Putamen (tissue), 1 donor: ENCODE data around the gene HSFX3.
"Not testable (repeated sequence)": the region's sequence is repeated elsewhere in the genome, so short reads cannot be mapped to it uniquely, and the experiment has no call there.

Experiments used
- DNase-seq: peaks from one replicate; pipeline ENCODE4 v3.0.0-alpha.2; 2016; ENCODE audit warnings: low spot score

HSFX3 gene

GRCh38 chrX:149545545-149546543, 3.9 kb downstream of the HSFX3 start:
- DNase-seq = not testable (repeated sequence)

GRCh38 chrX:149541521-149542047, 8.1 kb downstream of the HSFX3 start:
- DNase-seq = no peak

GRCh38 chrX:149540621-149541520, 8.9 kb downstream of the HSFX3 start, which contains the start of gene EOLA1:
Gene EOLA1, plus strand, starts transcription at chrX:149541012. Its CDS starts 4,619 bp downstream, at chrX:149545631.
- DNase-seq = peak; percentile 89

DNA sequence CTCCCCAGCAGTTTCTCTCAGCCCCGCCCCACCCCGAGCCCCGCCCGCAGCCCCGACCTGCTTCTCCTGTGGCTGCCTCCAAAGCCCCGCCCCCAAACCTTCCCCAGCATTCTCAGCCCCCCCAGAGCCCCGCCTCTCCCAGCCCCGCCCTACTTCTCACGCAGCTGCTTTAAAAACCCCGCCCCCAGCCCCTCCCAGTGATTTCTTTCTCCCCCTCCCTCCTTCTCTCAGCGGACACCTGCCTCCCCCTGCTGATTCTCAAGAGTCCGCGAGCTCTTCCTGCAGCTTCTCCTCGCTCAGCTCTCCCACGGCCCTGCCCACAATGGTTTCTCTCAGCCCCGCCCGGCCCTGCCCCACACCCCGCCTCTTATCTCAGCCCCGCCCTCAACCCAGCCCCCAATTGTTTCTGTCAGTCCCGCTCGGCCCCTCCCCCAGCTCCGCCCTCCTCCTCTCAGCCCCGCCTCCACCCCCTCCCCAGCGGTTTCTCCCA, 9.5 kb downstream of the HSFX3 start:
- DNase-seq = peak; percentile 92

GRCh38 chrX:149539283-149540130, 10.2 kb downstream of the HSFX3 start:
- DNase-seq = peak; percentile 86

DNA sequence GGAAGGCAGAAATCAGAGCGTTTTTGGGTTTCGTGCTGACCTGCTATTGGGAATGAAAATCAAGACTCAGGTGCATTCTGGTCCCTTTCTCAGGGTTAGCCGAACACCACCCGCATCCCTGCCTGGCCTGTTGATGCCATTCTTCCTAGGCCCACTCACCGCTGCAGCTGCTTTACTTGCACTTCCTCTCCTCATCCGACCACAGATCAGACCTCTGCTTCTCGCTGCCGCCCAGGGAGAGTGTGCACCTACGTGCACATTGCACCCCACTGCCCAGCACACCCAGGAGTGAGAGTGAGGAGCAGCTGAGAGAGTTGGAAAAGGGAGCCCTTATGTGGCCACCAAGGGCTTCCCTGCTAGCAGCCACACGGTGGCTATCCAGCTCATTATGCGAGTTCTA, 12.2 kb downstream of the HSFX3 start:
- DNase-seq = not testable (repeated sequence)

GRCh38 chrX:149534926-149535602, 14.7 kb downstream of the HSFX3 start:
- not testable (repeated sequence) for DNase-seq

GRCh38 chrX:149533999-149534398, 15.7 kb downstream of the HSFX3 start:
- not testable (repeated sequence) for DNase-seq

DNA sequence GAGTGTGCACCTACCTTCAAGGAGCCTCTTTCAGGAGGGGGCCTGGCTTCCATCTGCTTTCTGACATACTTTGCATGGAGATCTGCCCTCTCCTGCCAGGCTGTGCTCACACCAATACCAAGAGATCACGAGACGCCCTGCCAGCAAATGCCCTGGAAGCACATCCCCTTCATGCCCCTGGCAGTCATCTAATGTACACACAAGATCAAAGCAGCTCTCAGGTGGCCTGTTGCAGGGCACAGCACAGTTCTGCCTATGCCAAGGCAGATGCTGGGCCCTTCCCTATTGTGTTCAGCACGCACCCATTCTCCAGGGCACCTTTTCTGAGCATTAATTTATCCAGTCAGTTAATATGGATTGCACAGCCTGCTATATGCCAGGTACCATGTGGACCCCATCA, 16.9 kb downstream of the HSFX3 start:
- not testable (repeated sequence) for DNase-seq

DNA sequence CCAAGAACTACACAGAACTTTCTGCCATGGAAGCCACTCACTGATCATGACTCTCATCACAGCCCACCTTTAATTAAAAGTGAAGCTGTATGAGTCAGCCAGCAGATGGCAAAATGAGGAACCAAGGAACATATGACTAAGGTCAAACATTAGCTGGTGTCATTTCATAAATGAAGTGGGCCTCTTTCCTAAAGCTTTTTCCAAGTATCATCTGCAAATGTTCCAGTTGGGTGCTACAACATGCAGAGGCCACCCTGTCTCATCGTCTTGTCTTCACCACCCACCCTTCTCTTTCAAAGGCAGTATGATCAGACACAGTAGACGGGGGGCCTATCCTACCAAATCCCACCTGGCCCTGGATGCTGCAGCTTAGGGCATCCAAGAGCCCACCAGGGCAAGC, 18.1 kb downstream of the HSFX3 start:
- DNase-seq = no peak

- DNase-seq = no peak
Measured at GRCh38 chrX:149528381-149528780, 21.3 kb downstream of the HSFX3 start.

- DNase-seq = no peak
Measured at GRCh38 chrX:149527705-149528104, 22.0 kb downstream of the HSFX3 start.

DNA sequence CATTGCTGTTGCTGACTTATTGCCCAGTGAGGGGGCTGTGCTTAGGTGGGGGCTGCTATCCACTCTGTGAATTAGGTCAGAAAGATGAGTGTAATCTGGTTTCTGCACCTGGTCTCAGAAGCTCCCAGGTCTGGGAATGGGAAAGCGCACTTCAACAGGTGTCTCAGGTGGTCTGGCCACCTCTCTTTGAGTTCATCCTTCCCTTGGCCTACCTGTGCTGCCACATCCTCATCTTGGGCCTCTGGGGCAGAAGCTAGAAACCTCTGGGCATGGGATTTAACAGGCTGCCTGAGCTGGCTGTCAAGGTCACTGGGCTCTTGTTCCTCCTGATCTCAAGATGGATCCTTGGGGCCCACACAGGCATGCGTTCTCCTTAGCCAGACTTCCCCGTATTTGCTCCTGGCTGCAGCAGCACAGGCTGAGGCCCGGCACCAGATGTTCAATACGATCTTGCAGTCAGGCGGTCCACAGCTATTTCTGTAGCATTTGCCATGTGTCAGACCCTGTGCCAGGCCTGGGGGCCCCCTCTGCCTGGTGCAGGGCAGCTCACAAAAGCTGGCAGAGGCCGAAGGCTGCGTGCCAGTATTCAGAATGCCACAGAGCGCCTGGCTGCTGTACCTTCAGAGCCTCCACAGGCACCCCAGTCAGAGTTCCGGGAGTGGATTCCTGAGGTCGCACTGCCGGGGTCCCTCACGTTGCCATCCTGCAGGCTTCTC, 23.2 kb downstream of the HSFX3 start:
- not testable (repeated sequence) for DNase-seq

- not testable (repeated sequence) for DNase-seq
Measured at GRCh38 chrX:149525903-149526302, 23.8 kb downstream of the HSFX3 start.

DNA sequence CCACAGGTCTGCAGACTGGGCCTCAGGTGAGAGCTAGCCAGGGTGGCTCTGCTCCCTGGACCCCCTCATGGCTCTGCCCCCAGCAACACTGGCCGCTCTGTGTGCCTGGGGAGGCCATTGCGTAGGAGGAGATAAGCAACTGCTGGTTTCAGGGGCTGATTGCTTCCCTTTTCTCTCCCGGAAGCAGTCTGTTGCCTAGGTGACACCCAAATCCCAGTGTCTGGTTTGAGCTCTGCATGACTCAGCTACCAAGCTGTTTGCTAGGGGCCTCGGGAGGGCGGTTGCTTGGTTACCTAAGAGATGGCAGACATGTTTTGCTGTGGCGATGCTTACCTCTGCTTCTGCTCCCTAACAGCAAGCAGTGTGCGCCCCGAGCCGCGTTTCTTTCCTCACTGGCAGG, 24.3 kb downstream of the HSFX3 start:
- DNase-seq = not testable (repeated sequence)

DNA sequence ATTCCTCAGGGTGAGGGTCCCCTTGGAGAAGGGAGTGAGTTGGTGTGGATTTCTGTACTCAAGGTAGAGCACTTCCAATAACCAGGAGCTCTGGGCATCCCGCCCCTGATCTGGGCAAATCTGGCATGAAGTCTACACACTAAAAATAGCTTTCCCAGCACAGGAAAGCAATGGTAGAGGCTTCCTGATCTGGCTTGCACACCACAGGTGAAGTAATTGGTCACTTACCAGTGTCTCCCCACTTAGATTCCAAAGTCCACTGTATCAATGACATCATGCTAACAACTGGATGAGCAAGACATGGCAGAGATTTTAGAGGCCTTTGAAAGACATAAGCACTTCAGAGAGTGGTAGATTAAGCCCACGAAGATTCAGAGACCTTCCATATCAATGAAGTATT, 26.8 kb downstream of the HSFX3 start:
- no peak for DNase-seq

DNA sequence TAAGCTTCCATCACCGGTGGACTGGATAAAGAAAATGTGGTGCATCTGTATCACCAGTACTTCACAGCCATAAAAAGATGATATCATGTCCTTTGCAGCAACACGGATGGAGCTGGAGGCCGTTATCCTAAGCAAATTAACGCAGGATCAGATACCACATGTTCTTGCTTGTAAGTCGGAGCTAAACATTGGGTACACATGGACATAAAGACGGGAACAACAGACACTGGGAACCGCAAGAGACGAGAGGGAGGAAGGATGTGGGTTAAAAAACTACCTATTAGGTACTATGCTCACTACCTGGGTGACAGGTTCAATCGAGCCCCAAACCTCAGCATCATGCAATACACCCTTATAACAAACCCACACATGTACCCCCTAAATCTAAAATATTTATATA, 28.3 kb downstream of the HSFX3 start:
- no peak for DNase-seq

GRCh38 chrX:149520636-149521277, 29.0 kb downstream of the HSFX3 start:
- not testable (repeated sequence) for DNase-seq

DNA sequence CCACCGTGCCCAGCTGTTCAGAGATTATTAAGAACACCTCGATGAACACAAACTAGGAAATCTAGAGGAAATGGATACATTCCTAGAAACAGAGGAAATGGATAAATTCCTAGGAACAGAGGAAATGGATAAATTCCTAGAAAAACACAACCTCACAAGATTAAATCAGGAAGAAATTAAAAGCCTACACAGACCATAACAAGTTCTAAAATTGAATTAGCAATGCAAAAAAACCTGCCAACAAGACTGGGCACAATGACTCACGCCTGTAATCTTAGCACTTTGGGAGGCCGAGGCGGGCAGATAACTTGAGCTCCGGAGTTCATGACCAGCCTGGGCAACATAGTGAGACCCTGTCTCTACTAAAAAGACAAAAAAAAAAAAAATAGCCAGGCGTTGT, 31.5 kb downstream of the HSFX3 start:
- no peak for DNase-seq
